ENCODE measurements around the gene ABCA4.

Gene ABCA4

DNA sequence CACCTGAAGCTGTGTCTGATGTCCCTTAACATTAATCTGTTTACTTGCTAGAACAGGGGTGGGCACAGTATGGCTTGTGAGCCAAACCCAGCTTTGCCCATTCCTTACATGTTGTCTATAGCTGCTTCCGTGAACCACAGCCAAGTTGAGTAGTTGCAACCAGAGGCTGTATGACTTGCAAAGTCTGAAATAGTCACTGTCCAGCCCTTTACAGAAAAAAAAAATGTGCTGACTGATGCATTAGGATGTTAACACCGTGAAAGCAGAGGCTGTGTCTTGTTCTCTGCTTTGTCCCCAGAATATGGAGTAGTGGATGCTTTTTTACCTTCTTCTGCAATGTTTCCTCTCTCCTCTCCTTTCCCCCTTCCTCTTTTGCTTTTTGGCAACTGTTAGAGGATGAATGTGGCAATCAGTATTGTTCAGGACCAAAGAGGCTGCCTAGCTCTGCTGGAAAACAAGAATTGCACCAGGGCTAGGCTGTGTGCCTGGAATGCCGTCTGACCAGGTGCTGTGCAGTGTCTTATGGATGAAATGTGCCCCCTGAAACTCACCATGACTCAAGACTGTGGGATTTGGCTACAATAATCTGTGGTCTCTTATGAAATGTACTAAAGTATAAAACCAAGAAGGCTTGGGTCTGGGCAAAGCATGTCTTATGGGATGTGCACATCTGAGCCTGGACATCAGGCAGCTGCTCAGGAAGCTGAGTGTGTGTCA, 132.2 kb downstream of the ABCA4 start:
- TF ChIP-seq, protein P1, sequence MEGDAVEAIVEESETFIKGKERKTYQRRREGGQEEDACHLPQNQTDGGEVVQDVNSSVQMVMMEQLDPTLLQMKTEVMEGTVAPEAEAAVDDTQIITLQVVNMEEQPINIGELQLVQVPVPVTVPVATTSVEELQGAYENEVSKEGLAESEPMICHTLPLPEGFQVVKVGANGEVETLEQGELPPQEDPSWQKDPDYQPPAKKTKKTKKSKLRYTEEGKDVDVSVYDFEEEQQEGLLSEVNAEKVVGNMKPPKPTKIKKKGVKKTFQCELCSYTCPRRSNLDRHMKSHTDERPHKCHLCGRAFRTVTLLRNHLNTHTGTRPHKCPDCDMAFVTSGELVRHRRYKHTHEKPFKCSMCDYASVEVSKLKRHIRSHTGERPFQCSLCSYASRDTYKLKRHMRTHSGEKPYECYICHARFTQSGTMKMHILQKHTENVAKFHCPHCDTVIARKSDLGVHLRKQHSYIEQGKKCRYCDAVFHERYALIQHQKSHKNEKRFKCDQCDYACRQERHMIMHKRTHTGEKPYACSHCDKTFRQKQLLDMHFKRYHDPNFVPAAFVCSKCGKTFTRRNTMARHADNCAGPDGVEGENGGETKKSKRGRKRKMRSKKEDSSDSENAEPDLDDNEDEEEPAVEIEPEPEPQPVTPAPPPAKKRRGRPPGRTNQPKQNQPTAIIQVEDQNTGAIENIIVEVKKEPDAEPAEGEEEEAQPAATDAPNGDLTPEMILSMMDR (IDR thresholded peaks at IDR 0.05), result no peak

DNA sequence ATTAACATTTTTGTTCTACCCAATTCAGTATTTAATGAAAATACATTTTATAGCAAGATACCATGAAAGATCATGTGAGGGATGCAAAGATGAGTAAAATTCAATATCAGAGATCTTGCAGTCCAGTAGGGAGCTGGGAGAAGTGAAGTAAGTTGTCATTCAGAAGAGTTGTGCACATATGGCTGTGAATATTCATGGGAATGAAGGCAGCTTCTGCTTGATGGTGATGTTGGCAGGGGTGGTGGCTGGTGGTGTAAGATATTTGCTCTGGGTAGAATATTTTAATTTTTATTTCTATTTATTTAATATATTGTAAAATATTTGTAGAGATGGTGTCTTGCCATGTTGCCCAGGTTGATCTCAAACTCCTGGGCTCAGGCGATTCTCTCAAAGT, 139.7 kb downstream of the ABCA4 start:
- TF ChIP-seq, protein P1 (IDR thresholded peaks at IDR 0.05), result no peak

DNA sequence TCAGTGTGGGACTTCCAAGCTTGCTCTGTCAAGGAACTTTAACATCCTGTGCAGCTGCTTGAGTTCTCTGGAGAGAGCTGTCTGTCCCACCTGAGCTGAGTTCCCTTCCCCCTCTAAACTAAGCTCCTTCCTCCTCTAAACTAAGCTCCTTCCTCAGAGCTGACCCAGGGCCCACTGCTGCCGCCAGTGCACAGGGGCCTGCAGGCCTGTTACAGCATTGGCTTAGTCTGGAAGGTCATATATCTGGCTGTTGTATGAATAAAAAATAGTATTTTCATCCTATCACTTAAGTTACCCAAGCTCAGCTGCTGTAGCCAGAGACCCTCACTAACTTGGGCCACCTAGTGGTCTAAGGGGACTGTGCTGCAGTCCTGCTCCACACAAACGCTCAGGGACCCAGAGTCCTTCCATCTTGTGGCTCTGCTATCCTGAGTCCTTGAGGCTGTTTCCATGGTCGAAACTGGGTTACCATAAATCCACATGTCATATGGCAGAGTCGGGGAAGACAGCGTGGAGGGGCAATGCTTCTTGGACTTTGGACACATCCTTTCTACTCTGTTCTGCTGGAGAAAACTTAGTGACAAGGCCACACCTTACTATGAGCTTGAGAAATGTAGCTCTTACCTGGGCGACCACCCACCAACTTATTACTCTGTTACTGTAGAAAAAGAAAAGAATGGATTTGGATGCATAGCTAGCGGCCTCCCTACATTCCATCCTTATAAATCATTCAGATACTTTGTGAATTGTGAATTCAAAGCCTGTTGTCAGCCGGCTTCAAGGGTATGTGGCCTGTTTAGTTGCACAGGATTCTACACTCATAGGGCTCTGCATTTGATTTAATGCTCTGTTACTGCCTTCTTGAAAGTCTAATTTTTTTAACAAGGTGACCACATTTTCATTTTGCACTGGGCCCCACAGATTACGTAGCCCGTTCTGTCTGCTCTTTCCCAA, 140.4 kb downstream of the ABCA4 start:
- TF ChIP-seq, protein P1 (IDR thresholded peaks at IDR 0.05), result no peak

DNA sequence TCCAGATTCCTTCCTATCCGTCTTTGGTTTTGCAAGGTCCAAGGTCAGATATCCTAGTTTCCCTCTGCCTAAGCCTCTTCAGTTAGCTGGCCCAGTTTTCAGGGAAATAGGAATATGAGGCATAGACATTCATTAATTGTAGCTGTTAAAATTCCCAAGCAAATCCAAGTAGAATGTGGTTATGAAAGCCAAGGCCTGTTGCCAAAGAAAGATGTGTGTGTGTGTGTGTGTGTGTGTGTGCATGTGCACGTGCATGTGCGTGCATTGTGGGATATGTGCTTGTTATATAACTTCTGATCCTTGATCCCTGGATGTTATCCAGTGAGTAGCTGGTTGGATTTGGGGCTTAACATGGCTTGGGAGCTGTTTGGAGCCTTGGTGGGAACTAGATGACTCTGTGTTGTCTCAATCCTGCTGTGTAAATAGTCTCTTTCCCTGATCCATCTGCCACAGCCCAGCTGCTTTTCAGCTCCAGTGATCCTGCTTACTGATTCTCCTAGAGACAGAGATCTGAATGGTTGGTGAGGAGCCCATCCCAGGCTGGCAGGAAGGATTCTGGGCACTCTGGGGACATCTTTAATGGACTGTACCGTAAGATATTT, 141.1 kb downstream of the ABCA4 start:
- TF ChIP-seq, protein P1 (IDR thresholded peaks at IDR 0.05), result no peak

DNA sequence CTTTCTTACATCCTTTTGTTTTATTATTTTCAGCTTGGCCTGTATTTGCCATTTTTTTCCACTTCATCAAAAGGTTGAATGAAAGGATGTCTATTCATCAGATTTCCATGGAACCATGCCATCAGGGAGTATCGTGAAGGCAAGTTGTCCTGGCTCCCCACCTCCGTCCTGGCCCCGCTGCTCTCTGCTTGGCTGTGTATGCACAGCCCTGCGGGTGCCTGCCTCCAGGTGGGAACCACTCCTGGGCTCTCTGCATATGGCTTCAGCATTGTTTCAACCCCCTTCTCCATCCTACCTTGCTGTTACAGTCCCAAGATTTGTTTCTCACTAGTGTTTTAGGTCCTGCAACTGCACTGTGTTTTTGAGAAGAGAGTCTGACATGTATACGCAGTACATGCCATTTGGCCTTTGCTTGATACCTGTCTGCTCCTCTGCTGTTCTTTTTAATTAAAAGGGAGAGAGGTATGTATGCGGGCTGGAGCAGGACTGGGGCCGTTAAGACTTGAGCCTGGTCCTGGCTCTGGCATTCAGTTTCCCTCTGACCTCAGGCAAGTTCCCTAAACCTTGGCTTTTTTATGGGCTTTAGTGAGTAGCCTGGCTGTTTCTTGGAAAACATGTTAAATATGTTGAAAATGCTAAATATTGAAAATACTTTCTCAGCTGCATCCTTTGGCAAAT, 141.8 kb downstream of the ABCA4 start:
- TF ChIP-seq, protein P1 (IDR thresholded peaks at IDR 0.05), result no peak

DNA sequence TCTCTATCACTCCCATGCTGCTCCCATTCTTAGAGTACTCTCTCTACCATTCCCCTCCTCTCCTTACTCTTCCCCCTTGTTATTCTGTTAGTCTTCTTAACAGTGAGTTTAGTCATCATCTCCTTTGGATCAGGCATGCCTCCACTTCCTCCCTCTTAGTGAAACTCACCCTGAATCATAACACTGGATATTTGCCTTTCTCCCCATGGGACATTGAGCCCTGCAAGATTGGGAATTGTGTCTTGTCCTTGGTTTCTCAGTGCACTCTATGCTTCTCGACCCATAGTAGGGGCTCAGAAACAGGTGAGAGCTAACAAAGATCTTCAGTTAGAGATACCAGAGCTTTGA, 143.4 kb downstream of the ABCA4 start:
- TF ChIP-seq, protein P1 (IDR thresholded peaks at IDR 0.05), result no peak
